NCI-H82 treated with DMSO at 0.1 percent for 48 hours (cell line): ENCODE measurements around the gene RTL10.
"Not testable (repeated sequence)": the region's sequence is repeated elsewhere in the genome, so short reads cannot be mapped to it uniquely, and the experiment has no call there.

Experiments
- DNase-seq: peaks from one replicate; lab custom pipeline; 2025; ENCODE audit not compliant: unreplicated experiment; lab: John Stamatoyannopoulos, UW

RTL10 gene

GRCh38 chr22:19845054-19845722 lies 9.5 kb downstream of the RTL10 start:
- DNase-seq, result no peak

- DNase-seq, result no peak
These were observed 10.2 kb downstream of the RTL10 start for GRCh38 chr22:19844377-19845053.

- no peak for DNase-seq
These were observed 10.8 kb downstream of the RTL10 start for GRCh38 chr22:19843857-19844376.

- DNase-seq, result peak; percentile 72
These were observed 11.4 kb downstream of the RTL10 start for GRCh38 chr22:19843107-19843856.

GRCh38 chr22:19842393-19843106 lies 12.1 kb downstream of the RTL10 start:
- no peak for DNase-seq

GRCh38 chr22:19841641-19842392 lies 12.9 kb downstream of the RTL10 start:
- DNase-seq, result no peak

GRCh38 chr22:19840955-19841640 lies 13.6 kb downstream of the RTL10 start:
- DNase-seq, result no peak

- no peak for DNase-seq
These were observed 14.6 kb downstream of the RTL10 start for GRCh38 chr22:19840059-19840458.

GRCh38 chr22:19837915-19838314 lies 16.8 kb downstream of the RTL10 start:
- DNase-seq, result no peak

GRCh38 chr22:19836512-19836911 lies 18.2 kb downstream of the RTL10 start:
- DNase-seq, result no peak

GRCh38 chr22:19834599-19834998 lies 20.1 kb downstream of the RTL10 start:
- no peak for DNase-seq

- not testable (repeated sequence) for DNase-seq
These were observed 21.3 kb downstream of the RTL10 start for GRCh38 chr22:19833327-19833726.

- no peak for DNase-seq
These were observed 22.1 kb downstream of the RTL10 start for GRCh38 chr22:19832476-19833108.

GRCh38 chr22:19831979-19832378 lies 22.7 kb downstream of the RTL10 start:
- DNase-seq, result not testable (repeated sequence)

GRCh38 chr22:19831016-19831415 lies 23.7 kb downstream of the RTL10 start:
- no peak for DNase-seq

GRCh38 chr22:19828035-19828401 lies 26.7 kb downstream of the RTL10 start:
- no peak for DNase-seq

GRCh38 chr22:19827341-19828034 lies 27.2 kb downstream of the RTL10 start:
- DNase-seq, result no peak

- DNase-seq, result no peak
These were observed 28.1 kb downstream of the RTL10 start for GRCh38 chr22:19826619-19826950.
